ENCODE data around the gene CA10. TPM values are rescaled to one million over a fixed set of nuclear protein-coding genes. Genes with fewer than 3 reads are reported as not detected.
A peak's percentile ranks its signal among the peaks of the same experiment; 100 is the strongest.

CA10 gene
- total RNA-seq, 1 experiment from 2014 or later: 0.46 TPM

DNA sequence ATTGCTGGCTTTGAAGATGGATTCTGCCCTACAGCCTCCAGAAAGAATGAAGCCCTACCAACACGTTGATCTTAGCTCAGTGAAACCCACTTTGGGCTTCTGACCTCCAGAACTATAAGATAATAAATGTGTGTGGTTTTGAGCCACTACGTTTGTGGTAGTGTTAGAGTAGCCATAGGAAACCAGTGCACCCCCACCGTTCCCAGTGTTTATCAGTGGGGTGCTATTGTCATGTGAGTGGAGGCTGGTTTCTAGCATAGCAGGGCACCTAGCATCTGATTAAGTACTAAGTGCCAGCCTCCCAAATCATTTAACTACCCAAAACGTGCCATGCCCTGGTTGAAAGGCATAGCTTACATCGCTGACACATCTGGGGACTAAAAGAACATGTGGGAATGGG is 474.3 kb downstream of the CA10 start:
- H2BK5ac ChIP-seq (ENCODE audit: insufficient read length, low read length): no peak overlapping the region
- H3K4me2 ChIP-seq (ENCODE audit: insufficient read depth, insufficient read length, low read length): no peak overlapping the region
- H3K14ac ChIP-seq (ENCODE audit: insufficient read depth, low read length): no peak overlapping the region
- H3K9ac ChIP-seq (ENCODE audit: extremely low read depth, insufficient read length, low read length): no peak overlapping the region
- no peak overlapping the region for H3K27ac Mint-ChIP-seq
- no peak overlapping the region for H2BK12ac ChIP-seq (ENCODE audit: insufficient read length, low read depth, low read length)
- H3K18ac ChIP-seq (ENCODE audit: insufficient read length, low read depth, low read length): no peak overlapping the region
- peaks cover 18 to 19% of the 10 kb centered on the region in 2 experiments for H3K4me1 Mint-ChIP-seq
- H4K8ac ChIP-seq (replicated peaks; ENCODE audit: insufficient read length, low read depth, low read length): no peak overlapping the region
- H3K36me3 Mint-ChIP-seq (ENCODE audit: insufficient read depth in 1 of 3, low read depth in 3 of 3): no peaks in the 10 kb centered on the region; a peak in 1 of 7 replicates
- no peak overlapping the region for H3K56ac ChIP-seq (ENCODE audit: insufficient read length, low read depth, low read length)
- H3K79me2 ChIP-seq (ENCODE audit: insufficient read depth, low read length): no peaks in the 10 kb centered on the region
- no peak overlapping the region for H3K4ac ChIP-seq (ENCODE audit: low read depth, low read length)
- H2AFZ ChIP-seq (ENCODE audit: low read length): no peak overlapping the region
- H3K23ac ChIP-seq (ENCODE audit: insufficient read length, low read depth, low read length): no peak overlapping the region
- no peak overlapping the region for H2BK15ac ChIP-seq (ENCODE audit: low read depth, low read length)
- TF ChIP-seq, protein P1, sequence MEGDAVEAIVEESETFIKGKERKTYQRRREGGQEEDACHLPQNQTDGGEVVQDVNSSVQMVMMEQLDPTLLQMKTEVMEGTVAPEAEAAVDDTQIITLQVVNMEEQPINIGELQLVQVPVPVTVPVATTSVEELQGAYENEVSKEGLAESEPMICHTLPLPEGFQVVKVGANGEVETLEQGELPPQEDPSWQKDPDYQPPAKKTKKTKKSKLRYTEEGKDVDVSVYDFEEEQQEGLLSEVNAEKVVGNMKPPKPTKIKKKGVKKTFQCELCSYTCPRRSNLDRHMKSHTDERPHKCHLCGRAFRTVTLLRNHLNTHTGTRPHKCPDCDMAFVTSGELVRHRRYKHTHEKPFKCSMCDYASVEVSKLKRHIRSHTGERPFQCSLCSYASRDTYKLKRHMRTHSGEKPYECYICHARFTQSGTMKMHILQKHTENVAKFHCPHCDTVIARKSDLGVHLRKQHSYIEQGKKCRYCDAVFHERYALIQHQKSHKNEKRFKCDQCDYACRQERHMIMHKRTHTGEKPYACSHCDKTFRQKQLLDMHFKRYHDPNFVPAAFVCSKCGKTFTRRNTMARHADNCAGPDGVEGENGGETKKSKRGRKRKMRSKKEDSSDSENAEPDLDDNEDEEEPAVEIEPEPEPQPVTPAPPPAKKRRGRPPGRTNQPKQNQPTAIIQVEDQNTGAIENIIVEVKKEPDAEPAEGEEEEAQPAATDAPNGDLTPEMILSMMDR (conservative IDR thresholded peaks at IDR 0.05): no peak
- no peaks in the 10 kb centered on the region for H3K27me3 ChIP-seq (ENCODE audit: insufficient read depth, low read length)
- H3K23me2 ChIP-seq (ENCODE audit: insufficient read length, low read depth, low read length, poor library complexity, severe bottlenecking): no peaks in the 10 kb centered on the region
- no peak overlapping the region for H2AK5ac ChIP-seq (ENCODE audit: insufficient read length, low read length)
- H3K4me3 Mint-ChIP-seq: no peak overlapping the region
- no peaks in the 10 kb centered on the region for H3K9me3 ChIP-seq (ENCODE audit: control insufficient read depth, low read depth, low read length)
- DNase-seq: peak; percentile 24
- no peaks in the 10 kb centered on the region for H3K9me3 Mint-ChIP-seq
- no peak overlapping the region for H4K5ac ChIP-seq (ENCODE audit: insufficient read length, low read depth, low read length)
- H2BK120ac ChIP-seq (ENCODE audit: low read depth, low read length, poor library complexity, severe bottlenecking): no peak overlapping the region
- H3K27ac ChIP-seq (ENCODE audit: insufficient read length, low read depth, low read length): no peak overlapping the region
- peaks cover 18% of the 10 kb centered on the region for H3K27me3 Mint-ChIP-seq (ENCODE audit: low read depth)
- no peak overlapping the region for H3T11ph ChIP-seq (ENCODE audit: low read length)
- H3K79me1 ChIP-seq (ENCODE audit: insufficient read depth, low read depth, low read length, poor library complexity, severe bottlenecking): no peaks in the 10 kb centered on the region
- no peaks in the 10 kb centered on the region for H4K20me1 ChIP-seq (ENCODE audit: control insufficient read depth, insufficient read depth, insufficient read length)
- no CpG with 5 or more reads among the region's 5 CpGs for WGBS (ENCODE audit: extremely low coverage, insufficient read length, low lambda C conversion rate)
- H4K91ac ChIP-seq (ENCODE audit: insufficient read length, low read depth, low read length): no peak overlapping the region
- 0 out of 2 replicates have a peak, but pooled peaks cover 2% of the 10 kb centered on the region for H3K4me1 ChIP-seq (ENCODE audit: insufficient read depth, low read length)
- no peak overlapping the region for H2BK20ac ChIP-seq (ENCODE audit: low read depth, low read length, poor library complexity, severe bottlenecking)

All from H9 (cell line).